ENCODE measurements around the gene SLC6A12. TPM values are rescaled to one million over a fixed set of nuclear protein-coding genes. Genes with fewer than 3 reads are reported as not detected.

The SLC6A12 gene
- total RNA-seq, 1 donor from 2014 or later, result 0.64 TPM

DNA sequence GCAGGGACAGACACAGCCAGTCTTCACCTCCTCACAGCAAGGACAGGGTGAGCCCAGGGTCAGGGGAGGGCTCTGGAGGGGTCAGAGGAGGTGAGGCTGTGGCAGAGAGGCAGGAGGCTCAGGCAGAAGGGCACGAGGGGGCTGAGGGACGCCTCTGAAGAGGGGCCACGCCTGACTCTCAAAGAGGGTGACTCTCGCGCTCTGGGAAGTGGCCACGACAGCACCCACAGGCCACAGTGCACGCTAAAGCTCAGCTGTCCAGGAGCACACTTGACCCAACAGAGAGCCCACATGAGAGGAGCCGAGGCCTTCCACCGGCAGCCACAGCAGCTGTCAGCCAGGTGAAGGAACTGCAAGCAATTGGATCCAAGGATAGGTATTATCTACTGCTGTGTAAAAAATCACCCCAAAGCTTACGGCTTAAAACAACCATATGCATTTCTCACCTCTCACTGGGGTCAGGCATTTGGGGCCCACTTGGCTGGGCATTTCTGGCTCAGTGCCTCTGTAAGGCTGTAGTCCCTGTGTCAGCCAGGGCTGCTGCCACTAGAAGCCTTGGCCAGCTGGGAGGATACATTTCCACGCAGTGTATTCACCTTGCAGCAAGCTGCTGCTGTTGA is 27.8 kb downstream of the SLC6A12 start:
- Mint-ChIP-seq H3K36me3 (ENCODE audit: unreplicated experiment) (peaks cover 6% of the 10 kb centered on the region), H3K9me3 (ENCODE audit: unreplicated experiment) (peaks cover 9% of the 10 kb centered on the region), H3K4me3 (ENCODE audit: unreplicated experiment) (no peak overlapping the region), H3K27me3 (ENCODE audit: unreplicated experiment) (peaks cover 16% of the 10 kb centered on the region), H3K4me1 (ENCODE audit: low read depth, unreplicated experiment) (peaks cover 30% of the 10 kb centered on the region), H3K27ac (ENCODE audit: unreplicated experiment) (no peak overlapping the region)
- no peak for DNase-seq
- no peak for TF ChIP-seq CTCF (IDR thresholded peaks at IDR 0.05; ENCODE audit: partially characterized antibody, unreplicated experiment)

DNA sequence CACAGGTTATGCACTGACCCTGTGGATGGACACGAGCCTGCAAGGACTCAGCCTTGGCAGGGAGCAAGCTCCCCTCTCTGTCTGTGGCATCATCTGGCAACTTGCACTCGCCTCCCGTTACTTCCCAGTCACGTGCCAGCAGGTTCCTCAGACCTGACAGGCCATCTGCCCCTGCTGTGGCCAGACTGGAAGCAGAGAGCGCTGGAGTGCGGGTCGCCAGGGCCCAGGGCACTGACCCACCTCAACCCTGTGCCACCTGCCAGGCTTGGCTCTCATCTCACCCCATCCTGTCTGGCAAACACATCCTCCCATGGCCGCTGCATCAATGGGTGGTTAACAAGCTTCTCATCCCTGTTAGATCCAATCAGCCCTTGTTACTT is 28.4 kb downstream of the SLC6A12 start:
- peaks cover 9% of the 10 kb centered on the region for H3K9me3 Mint-ChIP-seq (ENCODE audit: unreplicated experiment)
- no peak for TF ChIP-seq CTCF (IDR thresholded peaks at IDR 0.05; ENCODE audit: partially characterized antibody, unreplicated experiment)
- peaks cover 30% of the 10 kb centered on the region for H3K4me1 Mint-ChIP-seq (ENCODE audit: low read depth, unreplicated experiment)
- no peak for DNase-seq
- H3K36me3 Mint-ChIP-seq (ENCODE audit: unreplicated experiment), result peaks cover 6% of the 10 kb centered on the region
- H3K4me3 Mint-ChIP-seq (ENCODE audit: unreplicated experiment), result no peak overlapping the region
- peaks cover 16% of the 10 kb centered on the region for H3K27me3 Mint-ChIP-seq (ENCODE audit: unreplicated experiment)
- no peak overlapping the region for H3K27ac Mint-ChIP-seq (ENCODE audit: unreplicated experiment)

GRCh38 chr12:184811-185575 is 29.0 kb downstream of the SLC6A12 start:
- Mint-ChIP-seq H3K36me3 (ENCODE audit: unreplicated experiment) (peaks cover 11% of the 10 kb centered on the region), H3K27me3 (ENCODE audit: unreplicated experiment) (peaks cover 14% of the 10 kb centered on the region), H3K9me3 (ENCODE audit: unreplicated experiment) (peaks cover 9% of the 10 kb centered on the region), H3K4me1 (ENCODE audit: low read depth, unreplicated experiment) (peaks cover 33% of the 10 kb centered on the region), H3K27ac (ENCODE audit: unreplicated experiment) (peak overlapping the region; percentile 60), H3K4me3 (ENCODE audit: unreplicated experiment) (no peak overlapping the region)
- DNase-seq, result no peak
- no peak for TF ChIP-seq CTCF (IDR thresholded peaks at IDR 0.05; ENCODE audit: partially characterized antibody, unreplicated experiment)

DNA sequence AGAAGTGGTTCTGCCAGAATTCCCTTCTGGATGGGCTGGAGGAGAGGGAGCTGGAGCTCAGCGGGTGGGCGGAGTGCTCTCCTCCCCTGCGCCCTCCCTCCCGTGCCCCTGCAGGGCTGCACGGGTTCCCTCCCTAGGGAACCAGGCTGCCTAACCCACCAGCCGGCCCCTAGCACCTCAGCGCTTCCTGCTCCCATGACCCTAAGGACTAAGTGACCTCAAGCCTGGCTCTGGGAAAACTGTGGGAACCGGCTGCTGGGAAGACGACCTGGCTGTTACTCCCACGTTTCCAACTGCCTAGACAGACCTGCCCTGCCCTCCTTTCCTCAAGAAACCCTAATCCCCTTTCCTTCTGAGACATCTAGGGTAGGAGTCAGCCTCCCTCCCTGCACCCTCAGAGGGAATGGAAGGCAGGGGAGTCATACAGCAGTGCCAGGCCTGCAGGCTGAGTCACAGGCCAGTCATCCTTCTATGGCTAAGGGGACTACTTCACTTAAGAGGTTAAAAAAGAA is 31.5 kb downstream of the SLC6A12 start:
- no peak for DNase-seq
- peaks cover 17% of the 10 kb centered on the region for H3K9me3 Mint-ChIP-seq (ENCODE audit: unreplicated experiment)
- H3K4me1 Mint-ChIP-seq (ENCODE audit: low read depth, unreplicated experiment), result peaks cover 47% of the 10 kb centered on the region
- TF ChIP-seq CTCF (IDR thresholded peaks at IDR 0.05; ENCODE audit: partially characterized antibody, unreplicated experiment), result no peak
- no peak overlapping the region for H3K4me3 Mint-ChIP-seq (ENCODE audit: unreplicated experiment)
- no peak overlapping the region for H3K27ac Mint-ChIP-seq (ENCODE audit: unreplicated experiment)
- peaks cover 11% of the 10 kb centered on the region for H3K27me3 Mint-ChIP-seq (ENCODE audit: unreplicated experiment)
- H3K36me3 Mint-ChIP-seq (ENCODE audit: unreplicated experiment), result peaks cover 8% of the 10 kb centered on the region

GRCh38 chr12:181921-182320 is 32.0 kb downstream of the SLC6A12 start:
- peaks cover 11% of the 10 kb centered on the region for H3K27me3 Mint-ChIP-seq (ENCODE audit: unreplicated experiment)
- peaks cover 17% of the 10 kb centered on the region for H3K9me3 Mint-ChIP-seq (ENCODE audit: unreplicated experiment)
- H3K27ac Mint-ChIP-seq (ENCODE audit: unreplicated experiment), result no peak overlapping the region
- peaks cover 4% of the 10 kb centered on the region for H3K36me3 Mint-ChIP-seq (ENCODE audit: unreplicated experiment)
- no peak for DNase-seq
- H3K4me3 Mint-ChIP-seq (ENCODE audit: unreplicated experiment), result no peak overlapping the region
- H3K4me1 Mint-ChIP-seq (ENCODE audit: low read depth, unreplicated experiment), result peaks cover 44% of the 10 kb centered on the region
- TF ChIP-seq CTCF (IDR thresholded peaks at IDR 0.05; ENCODE audit: partially characterized antibody, unreplicated experiment), result no peak

All from glutamatergic neuron (in vitro differentiated cells).